M059J (cell line): ENCODE data around the gene ALDH1A2. TPM values are rescaled to one million over a fixed set of nuclear protein-coding genes. Genes with fewer than 3 reads are reported as not detected.
"Not testable (repeated sequence)": the region's sequence is repeated elsewhere in the genome, so short reads cannot be mapped to it uniquely, and the experiment has no call there.

ENCODE experiments used
- DNase-seq: peaks from one replicate; pipeline ENCODE4 v3.0.0-alpha.2; 2012; ENCODE audit warnings: low read depth
- total RNA-seq: library from RNA; depleted of rRNA; stranded (reverse); fragments of >200 nt; shearing (Covaris generic); gene quantifications from 2 replicates; pipeline ENCODE4 v1.2.3, GENCODE V29; 2014

The ALDH1A2 gene
- total RNA-seq, 1 experiment from 2014 or later, result 0.17 TPM

DNA sequence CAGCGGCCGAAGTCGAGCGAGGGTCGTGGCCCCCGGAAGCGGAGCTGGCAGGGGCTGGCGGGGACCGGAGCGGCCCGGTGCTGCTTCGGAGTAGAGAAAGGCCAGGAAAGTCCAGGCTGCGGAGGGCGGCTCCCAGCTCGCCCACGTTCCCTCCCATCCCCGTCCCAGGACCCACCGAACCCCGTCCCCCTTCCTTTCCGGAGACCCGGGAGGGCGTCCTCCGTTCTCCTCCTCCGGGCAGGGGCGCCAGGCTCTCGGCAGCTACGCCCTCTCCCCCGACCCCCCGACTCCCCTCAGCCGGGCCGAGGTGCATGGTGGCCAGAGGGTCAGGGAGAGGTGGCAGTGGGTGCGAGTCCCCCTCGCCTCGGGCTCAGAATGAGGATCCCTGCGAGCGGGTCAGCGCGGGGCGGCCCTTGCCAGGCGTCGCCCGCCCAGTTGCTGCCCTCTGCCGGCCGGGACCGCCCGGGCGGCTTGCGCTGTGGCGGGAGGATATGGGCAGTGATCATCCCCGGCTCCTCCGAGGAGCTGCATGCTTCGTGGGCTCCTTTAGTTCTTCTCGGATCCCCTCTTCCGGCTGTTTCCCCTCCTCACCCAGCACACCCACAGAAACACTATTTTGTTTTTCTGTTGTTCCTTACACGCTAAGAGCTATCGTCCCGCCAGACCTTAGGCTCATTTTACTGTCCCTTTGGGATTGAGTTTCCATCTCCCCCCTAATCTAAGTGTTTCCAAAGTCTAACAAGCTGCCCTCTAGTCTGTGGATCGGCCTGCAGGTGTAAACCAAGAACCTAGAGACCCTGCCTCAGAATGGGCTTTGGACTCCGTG, 744 bp upstream of the ALDH1A2 start:
- no peak for DNase-seq

DNA sequence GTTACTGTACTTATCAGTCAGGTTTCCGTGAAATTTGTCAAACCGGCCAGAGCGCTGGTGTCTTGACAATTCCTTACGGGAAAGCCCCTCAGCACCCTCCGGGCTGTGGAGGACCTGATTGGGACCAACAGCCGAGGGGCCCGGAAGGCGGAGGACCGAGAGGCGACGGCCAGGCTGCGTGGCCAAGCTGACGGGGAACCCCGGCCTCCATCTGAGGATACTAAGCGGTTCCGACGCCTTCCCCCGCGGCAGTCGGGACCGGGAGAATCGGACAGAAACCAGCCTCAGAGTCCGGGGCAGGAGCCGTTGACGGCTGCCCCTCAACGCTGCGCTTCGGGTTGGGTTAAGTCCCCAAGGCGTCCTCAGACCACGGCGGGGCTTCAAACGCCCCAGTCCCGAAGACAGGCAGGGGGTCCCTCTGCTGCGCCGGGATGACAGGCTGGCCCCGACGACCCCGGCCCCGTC, 499 bp downstream of the ALDH1A2 start:
- DNase-seq, result no peak

DNA sequence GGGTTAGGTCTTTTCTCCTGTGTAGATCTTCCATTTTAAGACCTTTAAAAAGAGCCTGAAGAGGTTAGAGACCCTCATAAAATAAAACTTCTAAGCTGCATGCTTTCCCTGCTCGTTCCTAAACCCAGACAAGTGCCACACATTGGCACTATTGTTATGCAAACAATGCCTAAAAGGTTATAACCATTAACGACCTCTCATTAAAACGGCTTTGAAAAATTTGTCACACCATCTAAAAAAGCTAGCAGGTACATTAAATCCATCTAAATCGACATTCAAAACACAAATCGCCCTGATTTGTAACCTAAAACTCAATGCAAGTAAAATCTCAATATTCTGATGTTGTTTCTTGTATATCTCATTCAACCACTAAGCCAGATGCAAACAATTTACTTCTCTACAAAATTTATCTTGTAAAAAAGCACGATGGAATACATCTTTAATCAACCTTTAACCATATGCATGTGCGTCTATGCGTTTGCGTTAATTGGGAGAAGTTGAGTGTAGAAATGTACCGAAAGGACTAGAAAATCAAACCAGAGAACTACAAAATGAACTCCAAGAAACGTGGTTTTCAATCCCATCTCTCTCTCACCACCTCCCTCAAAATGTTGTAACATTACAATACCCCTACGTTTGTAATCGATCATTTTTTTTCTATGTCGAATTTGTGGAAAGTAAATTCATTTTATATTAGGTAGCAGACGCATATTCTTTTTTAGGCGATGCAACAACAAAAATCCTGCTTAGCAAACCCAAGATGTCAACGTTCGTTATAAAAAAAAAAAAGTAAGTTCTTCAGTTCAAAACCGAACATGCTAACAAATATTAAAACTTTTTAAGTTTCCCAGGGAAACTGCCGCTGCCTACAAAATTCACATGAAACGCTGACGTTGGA, 1.2 kb downstream of the ALDH1A2 start:
- no peak for DNase-seq

DNA sequence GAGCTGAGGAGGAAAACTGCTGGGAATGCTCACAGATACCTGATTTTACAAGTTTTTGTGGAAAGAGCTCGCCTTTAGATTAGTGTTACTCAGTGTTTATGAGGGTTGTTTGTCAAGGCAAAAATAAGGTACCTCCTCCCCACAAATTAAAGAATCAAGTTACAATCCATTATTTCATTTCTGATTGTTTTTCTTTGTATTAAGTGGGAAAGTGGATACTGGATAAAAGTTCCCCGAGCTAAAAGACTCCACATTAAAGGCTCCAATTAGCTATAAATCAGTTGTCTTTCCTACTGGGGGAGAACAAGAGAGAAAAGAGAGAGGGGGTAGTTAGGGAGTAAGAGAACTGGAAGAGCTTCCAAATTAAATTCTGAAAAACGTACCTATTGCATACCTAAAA, 1.9 kb downstream of the ALDH1A2 start:
- DNase-seq, result no peak

DNA sequence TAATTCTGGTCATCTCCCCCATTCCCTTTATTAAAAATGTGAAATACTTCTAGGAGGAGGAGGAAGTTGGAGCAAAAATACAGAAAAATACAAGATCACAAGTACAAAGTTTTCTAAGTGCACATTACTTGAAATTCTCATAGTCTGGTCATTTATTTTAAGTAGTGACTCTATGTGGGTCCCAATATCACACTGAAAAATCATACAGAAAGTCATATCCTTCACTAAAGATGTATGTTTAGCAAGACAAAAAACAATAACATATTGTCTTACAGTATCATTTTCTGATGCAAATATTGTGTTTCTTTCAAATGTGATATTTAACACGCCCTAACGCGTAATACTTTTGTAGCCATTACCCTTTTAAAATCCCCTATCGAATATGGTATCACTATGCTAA, 2.5 kb downstream of the ALDH1A2 start:
- no peak for DNase-seq

DNA sequence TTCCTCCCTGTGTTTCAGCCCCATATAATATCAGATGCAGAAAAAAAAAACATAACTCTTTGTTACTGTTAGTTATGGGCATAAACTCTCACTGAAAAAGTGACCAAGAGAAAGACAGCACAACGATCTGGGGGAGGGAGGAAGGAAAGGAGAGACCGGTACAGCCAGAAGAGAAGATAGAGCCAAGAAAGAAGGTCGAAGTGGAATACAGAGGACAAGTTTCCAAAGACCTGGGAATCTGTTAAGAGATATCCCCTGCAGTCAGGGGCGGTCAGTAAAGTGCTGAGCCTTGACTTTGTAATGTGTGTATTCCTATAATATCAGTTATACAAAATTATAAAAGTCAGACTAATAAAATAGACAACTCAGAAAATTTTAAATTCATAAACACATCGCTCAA, 3.3 kb downstream of the ALDH1A2 start:
- no peak for DNase-seq

DNA sequence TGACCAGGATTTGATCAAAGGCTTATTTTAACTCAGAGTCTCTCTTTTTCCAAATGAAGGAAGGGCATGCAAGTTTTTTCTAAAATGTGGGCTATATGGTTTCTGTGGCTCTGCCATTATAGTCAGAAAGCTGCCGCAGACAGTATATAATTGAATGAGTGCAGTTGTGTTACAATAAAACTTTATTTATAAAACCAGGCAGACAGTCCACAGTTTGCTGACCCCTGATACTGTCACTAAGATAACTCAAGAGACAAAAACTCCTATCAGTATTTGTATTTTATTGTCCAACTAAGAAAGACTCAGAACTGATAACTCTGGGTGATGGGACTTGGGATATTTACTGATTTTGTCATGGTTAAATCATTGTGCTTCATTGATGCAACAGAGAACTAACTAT, 4.9 kb downstream of the ALDH1A2 start:
- no peak for DNase-seq

DNA sequence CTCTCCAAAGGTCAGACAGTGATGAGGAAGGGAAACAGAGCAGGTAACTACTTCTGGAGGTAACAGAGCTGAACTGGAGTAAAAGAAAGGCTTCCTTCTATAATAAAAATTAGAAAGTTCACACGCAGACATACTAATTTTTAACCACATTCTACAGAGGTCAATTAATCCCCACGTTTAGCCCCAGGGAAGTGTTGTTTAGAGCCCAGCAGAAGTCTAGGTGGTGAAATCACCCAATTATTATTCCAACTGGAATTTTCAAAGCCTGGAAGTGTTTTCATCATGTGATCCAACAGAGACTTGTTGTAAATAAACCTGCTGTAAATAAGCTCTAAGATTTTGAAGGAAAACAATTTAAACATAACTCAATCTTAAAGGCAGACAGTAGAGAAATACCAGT, 6.8 kb downstream of the ALDH1A2 start:
- DNase-seq, result no peak

DNA sequence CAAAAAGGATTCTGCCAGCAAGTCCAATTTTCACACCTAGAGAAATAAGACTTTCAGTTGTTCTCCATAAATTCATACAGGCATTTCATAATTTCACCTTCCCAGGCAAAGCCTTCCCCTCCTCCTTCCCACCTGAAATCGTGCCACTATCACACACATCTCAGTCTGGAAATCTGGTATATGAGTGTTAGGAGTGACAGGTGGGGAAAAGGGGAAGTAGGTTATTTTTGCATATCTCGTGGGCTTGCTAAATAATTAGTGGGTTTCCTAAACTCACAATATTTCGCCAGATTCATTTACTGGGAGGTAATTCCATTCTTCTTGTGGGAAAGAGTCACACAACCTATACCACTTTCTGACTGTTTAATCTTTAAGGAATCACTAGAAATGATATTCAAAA, 7.4 kb downstream of the ALDH1A2 start:
- DNase-seq, result no peak

DNA sequence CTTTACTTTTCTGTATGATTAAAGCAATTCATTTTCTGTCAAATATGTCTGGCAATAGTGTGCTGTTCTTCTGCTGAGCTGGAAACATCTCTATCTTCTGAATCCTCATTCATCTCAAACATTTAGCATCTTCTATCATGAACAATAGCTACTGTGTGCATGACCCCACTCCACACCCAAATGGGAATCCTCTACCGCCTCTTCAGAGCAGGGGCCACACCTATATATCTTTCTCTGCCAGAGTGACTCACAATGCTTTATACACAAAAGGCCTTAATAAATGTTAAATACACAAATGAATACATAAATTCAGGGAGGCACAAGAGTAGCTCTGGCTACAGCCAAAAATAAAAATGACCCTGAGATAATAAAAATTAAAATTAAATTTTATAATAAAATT, 8.0 kb downstream of the ALDH1A2 start:
- no peak for DNase-seq

DNA sequence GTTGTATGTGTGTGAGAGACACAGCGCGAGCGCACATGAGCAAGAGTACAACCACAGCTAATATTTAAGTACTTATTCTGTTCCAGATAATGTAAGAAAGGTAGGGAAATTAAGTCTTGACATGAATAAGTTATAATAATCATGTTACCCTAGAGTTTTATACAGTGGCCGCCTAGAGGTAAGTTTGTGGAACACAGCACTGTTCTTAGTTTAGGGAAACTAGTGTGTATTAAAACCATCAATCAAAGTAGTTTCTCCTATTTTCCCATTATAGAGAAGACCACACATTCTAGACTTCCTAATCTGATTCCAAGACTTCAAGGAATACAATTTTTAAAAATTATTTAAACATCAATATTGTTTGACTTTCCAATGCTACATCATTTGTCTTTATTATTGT, 9.5 kb downstream of the ALDH1A2 start:
- no peak for DNase-seq

DNA sequence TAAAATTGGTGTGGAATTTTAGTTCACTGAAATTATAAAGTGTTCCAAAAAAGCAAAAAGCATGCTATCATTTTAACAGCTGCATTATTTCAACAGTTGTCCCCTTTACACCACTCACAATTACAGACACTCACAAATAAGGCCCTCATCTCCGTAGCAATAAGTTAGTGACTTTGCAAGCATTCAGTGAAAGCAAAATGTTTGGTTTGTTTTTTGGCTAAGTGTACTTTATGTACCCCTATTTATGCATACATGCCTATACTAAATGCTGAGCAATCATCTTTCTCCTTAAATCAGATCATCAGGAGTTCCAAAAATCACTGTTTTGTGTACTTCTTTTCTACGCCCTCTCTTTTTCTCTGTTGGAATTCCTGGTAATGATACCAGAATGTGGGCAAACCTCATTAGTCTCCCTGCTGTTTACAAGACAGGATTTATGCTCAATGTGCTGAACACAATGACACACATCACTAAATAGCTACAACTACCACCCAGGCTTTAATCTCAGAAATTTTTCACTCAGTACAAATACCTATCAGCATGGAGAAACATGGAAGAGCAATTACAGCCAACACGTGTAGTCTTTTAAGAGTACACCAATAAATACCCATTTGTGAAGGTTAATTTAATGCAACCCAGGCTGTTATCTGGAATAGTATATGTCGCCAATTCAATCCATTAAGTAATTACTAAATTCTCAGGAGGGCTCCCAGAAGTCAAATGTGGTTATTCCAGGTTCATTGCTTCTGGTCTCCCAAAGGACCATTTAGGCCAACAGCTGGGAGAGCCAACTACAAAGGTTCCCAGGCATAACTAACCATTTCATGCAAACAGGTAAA, 12.0 kb downstream of the ALDH1A2 start:
- DNase-seq, result no peak

DNA sequence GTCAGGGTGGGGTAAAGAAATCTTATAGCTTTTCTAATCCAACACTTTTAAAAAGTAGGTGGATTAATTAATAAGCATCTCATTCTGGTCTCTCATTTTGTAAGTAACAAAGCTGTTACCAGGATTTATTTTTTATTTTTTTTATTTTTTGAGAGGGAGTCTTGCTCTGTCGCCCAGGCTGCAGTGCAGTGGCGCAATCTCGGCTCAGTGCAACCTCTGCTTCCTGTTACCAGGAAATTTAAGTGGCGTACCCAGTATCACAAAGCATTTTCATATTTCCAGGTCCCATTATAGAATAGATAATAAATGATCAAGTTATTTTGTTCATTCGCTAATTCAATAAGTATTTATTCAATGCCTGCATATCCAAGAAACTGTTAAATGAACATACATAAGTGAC, 13.2 kb downstream of the ALDH1A2 start:
- no peak for DNase-seq

DNA sequence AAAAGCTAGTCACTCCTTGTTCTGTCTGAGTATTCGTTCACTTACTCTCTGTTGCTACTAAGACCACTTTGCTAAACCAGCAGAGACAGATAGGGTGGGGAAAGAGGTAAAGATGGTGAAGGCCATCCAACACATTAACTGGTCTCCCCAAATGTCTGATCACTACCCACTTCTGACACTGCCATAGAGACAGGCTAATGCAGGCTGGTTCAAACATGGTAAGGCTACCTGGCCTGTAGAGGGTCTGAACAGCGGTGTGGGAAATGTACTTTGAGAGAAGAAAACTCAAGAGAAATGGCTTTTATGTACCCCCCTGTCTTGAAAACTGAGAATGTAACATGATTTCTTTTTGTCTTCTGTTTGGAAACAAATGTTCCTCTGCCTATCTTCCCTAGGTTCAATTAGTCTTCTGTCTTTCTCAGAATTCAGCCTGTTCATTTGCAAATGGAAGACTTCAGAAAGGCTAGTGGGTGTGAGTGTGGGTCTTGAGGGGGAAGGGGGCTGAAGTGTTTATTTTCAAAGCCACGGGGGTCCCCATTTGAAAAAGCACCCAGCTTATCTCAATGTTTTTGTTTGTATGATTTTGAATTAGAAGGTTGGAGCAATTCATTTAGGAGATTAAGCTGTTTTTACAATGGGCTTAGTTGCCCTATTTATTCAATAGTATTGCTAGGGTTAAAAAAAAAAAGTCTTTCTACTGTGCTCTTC, 15.8 kb downstream of the ALDH1A2 start:
- DNase-seq, result no peak

DNA sequence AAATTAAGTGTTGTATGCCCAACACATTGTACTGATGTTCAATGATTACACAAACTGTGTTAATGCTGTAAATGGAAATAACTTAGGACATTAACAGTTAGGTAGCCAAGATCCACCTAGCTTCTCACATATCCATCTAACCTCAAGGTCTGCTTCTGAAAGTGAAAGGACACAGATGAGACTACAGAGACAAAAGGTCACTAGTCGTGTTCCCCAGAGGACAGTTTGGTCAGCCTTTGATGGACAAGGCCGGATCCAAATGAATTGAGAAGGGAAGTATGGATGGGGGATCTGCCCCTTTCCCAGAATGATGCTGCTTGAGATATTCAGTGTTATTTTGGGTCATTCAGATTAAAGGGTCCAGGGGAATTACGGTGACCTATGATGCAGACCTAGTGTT, 17.2 kb downstream of the ALDH1A2 start:
- DNase-seq, result no peak

DNA sequence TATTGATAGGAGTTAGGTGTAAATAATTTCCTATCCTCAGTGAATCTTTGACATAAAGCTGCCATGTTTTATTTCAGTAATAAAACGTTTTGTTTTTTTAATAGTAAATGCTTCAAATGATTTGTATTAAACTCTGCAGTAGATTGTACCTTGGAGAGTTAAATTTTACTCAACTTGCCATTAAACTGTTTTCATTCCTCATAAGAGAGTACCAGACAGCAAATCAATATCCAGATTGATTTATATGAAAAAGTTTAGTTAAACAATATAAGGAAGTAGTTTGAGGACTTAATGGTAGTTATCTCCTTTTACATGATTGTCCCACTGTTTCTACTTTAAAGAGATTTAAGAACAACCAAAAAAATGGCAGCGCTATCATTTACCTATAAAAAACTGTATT, 18.4 kb downstream of the ALDH1A2 start:
- no peak for DNase-seq

DNA sequence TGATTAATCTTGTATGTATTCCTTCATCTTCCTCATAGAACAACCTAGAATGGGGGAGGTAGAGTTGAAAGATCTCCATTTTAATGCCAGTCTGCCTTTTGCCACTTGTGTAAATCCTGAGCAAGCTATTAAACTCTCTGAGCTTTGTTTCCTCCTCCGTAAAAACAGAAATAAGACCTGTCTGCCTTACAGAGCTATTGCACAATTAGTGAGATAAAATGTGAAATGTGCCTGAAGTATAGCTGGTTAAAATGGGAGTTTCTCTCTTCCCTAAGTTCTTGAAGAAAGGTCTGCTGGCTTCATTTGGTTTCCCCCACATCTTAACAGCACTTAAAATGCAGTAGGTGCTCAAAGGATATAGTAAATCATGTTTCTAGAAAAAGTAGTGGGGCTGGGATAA, 19.0 kb downstream of the ALDH1A2 start:
- DNase-seq, result no peak

DNA sequence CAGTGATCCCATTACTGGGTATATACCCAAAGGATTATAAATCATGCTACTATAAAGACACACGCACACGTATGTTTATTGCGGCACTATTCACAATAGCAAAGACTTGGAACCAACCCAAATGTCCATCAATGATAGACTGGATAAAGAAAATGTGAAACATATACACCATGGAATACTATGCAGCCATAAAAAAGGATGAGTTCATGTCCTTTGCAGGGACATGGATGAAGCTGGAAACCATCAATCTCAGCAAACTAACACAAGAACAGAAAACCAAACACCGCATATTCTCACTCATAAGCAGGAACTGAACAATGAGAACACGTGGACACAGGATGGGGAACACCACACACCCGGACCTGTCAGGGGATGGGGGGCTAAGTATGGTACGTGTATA, 20.1 kb downstream of the ALDH1A2 start:
- DNase-seq, result not testable (repeated sequence)

DNA sequence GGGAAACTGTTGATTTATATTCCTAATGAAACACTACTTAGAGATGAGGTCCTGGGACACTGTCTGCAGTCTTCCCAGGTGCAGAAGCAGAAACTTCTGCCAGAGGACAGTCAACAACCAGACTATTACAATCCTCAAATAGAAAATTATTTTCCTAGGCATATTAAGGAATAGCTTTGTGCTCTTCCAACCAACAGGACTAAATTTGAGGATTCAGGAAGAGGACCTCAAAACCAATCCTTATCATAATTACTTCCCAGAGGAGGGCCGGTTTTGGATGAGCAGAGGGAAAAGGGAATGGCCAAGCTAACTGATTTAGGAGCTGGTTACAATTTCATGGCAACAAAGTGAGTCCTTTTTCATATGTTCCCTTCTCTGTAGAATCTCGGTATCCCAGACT, 21.0 kb downstream of the ALDH1A2 start:
- no peak for DNase-seq

DNA sequence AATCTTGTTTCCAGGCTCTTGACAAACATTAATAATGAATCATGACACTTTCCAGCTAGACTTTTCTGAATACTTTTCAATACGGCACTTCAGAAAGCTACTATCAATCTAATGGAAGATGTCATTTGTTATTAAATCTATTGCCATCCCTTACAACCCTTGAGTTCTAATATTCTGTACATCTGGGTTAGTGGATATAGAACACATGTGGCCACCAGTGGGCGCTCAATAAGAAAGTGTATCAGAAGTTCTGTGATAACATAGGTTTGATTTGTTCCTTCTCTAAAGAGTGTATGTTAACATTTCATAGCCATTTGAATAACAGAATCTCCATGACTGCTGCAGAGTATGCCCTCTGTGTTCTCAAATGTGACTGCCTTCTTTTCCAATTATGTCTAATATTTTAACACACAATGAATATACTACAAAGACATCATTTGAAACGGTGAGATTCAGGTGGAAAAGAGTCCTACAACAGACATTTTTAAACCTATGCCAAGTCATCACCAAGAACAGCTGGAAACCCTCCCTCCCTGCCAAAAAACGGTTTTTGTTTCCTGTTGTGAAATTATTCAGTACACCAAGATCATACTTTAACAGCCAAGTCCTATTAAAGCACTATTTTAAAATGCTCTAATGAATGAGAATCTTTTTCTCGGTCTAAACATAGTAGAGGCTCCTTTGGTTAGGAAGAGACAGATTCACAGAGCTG, 22.2 kb downstream of the ALDH1A2 start:
- DNase-seq, result peak; percentile 36

DNA sequence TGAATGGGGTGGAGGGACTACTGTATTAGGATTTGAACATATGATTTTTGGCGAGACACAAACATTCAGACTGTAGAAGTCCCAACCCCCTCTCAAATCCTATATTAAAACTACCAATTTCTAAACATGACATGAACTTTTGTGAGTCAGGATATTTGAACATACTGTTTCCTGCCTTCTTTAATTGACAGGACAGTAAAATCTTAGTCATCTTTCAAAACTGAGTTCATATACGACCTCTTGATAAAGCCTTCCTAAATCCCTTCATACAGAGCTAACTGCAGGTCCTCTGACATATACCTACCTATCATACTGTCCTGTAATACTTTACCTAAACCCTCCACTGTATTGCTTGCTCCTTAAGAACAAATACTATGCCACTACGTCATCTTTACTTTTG, 23.5 kb downstream of the ALDH1A2 start:
- no peak for DNase-seq
